ENCODE data around the gene DENND1B. TPM values are rescaled to one million over a fixed set of nuclear protein-coding genes. Genes with fewer than 3 reads are reported as not detected.
"Not testable (repeated sequence)": the region's sequence is repeated elsewhere in the genome, so short reads cannot be mapped to it uniquely, and the experiment has no call there.

The DENND1B gene
- polyA plus RNA-seq, 1 donor: 4.5 TPM

- DNase-seq: no peak
Observed at GRCh38 chr1:197740992-197741391, 34.3 kb downstream of the DENND1B start.

DNA sequence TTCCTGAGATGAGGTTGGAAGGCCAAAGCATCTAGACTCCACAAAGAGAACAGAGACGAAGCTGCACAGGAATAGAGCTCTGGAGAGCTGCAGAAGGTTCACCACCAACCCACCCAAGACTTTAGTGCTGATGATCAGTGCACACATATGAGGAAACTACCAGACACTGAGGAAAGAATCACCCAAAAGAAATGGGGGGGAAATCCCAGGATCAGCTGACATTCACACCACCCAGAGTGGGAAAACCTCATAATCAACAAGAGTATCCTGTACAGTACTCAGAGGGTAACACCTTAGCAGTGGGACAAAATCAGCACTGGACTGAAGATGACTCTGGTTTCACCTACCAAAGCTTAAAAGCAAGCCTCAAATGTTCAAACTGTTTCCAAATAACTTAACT is 36.4 kb downstream of the DENND1B start:
- no peak for DNase-seq

DNA sequence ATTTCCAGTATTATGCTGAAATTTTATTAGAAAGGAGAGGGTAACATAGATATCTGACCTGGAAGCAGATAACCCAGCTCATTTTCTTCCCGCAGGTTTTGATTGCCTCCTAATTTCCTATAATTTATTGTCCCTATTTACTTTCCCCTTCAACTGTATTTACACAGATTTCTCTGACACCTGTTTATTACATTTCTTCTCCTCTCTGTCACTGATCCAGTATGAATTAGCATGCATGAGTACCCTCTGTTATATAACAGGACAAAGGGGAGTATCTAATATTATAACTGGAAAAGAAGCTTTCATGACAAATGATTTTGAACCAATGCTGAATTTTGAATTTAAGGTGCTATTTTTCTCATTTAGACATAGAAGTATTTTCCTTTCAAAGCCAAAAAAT is 37.4 kb downstream of the DENND1B start:
- DNase-seq: no peak

- no peak for DNase-seq
Observed at GRCh38 chr1:197736685-197737084, 38.6 kb downstream of the DENND1B start.

DNA sequence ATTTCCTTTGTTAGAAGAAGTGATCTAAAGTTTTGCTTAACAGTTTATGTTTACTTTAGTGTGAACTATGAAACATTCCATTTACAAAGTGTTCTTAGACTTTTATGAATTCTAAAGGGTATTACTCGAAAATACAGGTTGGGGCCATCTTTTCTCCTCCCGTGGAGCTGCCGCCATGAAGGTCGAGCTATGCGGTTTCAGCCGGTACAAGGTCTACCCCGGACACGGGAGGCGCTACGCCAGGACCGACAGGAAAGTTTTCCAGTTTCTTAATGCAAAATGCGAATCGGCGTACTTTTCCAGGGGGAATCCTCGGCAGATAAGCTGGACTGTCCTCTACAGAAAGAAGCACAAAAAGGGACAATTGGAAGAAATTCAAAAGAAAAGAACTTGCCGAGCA is 39.8 kb downstream of the DENND1B start:
- DNase-seq: no peak

- DNase-seq: no peak
Observed at GRCh38 chr1:197733324-197733723, 42.0 kb downstream of the DENND1B start.

DNA sequence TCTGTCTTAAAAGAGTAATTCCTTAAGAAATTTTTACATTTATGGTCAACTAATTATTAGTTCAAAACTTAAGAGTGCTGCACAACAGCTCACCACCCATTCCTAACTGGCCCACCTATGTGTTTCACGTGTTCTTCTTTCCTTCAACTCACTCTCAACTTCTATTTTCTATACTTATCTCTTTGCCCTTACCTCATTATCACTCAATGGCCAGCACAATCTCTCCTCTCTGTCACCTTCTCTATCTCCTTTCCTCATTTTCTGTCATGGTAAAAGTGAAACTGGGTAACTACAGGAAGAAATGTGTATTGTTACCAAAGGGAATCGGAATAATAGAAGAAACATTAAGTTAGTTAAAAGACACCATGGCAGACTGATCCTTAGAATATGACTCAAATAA is 43.1 kb downstream of the DENND1B start:
- DNase-seq: no peak

DNA sequence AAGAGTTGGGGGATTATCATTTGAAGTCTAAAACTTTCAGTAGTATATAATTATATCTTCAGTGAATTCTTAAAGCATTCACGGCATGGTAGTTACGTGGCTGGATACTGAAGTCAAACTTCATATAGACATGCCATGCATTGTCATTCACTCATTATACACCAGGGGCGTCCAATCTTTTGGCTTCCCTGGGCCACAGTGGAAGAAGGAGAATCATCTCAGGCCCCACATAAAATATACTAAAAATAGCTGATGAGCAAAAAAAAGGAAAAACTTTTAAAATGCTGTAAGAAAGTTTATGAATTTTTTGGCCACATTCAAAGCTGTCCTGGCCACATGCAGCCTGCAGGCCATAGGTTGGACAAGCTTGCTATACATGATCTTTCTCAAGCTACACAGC is 43.8 kb downstream of the DENND1B start:
- DNase-seq: no peak

DNA sequence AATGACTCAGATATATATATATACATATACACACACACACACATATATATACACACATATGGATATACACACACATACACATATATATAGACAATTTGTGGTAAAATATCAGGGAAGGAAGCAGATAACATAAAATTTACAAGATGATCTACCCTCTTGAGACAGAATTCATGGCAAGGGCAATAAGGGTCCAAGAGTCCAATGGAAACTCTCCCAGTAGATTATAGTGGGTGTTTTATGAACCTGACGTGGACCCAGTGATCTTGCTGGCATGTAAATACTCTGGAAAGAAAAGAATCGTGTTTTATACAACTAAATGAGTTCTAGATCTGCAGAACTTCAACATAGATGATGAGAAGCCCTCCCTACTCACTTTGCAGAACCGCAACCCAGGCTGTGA is 49.3 kb downstream of the DENND1B start:
- no peak for DNase-seq

GRCh38 chr1:197725044-197725443 is 50.2 kb downstream of the DENND1B start:
- no peak for DNase-seq

DNA sequence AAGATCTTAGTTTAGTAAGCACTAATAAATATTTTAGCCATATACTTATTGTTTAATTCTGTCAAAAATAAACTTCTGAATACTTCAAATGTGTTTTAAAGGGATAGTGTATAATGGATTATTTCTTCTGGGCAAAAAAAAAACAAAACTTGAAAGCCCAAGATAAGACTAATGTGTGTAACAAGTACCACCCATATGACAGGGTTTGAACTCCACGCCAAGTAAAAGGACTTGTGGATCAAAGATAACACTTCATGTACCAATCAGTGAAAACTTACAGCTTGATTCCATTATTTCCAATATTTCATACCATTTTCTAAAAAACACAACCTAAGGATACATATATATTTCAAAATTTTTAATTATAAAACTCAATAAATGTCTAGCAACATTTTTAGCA is 59.5 kb downstream of the DENND1B start:
- no peak for DNase-seq

GRCh38 chr1:197706601-197707000 is 68.7 kb downstream of the DENND1B start:
- no peak for DNase-seq

DNA sequence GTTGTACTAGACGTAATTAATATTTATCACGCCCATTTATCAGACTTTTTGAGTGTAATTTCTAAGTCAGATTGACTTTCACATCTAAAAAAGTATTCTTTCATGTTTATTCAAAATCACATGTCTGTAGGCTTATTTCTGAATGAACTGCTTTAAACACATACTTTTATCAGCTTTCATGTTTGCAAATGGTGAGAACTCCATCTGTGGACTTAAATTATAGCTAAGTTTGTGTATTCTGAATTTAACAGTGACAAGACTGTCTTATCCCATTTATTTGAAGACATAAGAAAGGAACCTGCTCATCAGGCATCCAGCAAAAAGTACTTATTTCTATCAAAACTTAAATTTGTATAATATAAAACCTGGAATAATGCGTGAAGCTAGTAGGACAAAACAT is 69.3 kb downstream of the DENND1B start:
- DNase-seq: no peak

GRCh38 chr1:197700688-197701087 is 74.6 kb downstream of the DENND1B start:
- DNase-seq: not testable (repeated sequence)

GRCh38 chr1:197696372-197696771 is 78.9 kb downstream of the DENND1B start:
- no peak for DNase-seq

DNA sequence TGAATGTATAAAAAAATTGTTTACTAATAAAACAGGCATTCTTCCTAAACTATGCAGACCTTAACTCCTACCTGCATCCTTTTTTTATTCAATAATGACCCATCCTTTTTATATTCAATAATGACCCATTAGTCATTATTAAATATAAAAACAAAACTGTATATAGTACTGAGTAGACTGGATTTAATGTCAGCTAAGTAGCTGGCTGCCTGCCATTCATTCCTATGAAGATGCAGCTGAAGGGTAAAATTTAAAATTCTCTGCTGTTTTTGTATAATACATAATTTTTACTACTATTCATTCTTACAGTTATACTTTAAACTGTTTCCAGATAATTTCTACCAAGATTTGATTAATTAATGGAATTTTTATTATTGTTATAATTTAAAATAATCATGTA is 79.3 kb downstream of the DENND1B start:
- no peak for DNase-seq

- no peak for DNase-seq
Observed at GRCh38 chr1:197692965-197693364, 82.3 kb downstream of the DENND1B start.

DNA sequence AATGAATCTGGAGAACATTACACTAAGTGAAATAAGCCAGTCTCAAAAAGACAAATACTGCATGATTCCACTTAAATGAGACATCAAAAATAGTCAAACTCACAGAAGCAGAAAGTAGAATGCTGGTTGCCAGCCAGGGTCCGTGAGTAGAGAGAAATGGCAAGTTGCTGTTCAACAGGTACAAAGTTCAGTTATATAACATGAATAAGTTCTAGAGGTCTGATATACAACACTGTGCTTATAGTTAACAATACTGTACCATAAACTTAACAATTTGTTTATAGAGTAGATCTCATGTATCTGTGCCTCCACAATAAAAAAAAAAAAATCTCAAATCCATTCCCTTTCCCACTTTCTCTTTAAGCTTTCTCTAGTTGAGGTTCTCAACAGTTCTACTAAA is 83.5 kb downstream of the DENND1B start:
- no peak for DNase-seq

DNA sequence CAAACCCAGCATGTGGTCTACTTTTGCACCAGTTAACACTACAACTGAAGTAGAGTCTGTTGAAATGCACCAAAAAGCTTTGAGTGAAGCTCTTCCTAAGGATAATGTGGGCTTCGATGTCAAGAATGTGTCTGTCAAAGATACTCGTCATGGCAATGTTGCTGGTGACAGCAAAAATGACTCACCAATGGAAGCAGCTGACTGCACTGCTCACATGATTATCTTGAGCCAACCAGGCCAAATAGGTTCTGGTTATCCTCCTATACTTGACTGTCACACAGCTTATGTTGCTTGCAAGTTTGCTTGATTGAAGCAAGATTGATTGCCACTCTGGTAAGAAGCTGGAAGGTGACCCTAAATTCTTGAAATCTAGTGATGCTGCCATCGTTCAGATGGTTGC is 85.2 kb downstream of the DENND1B start:
- DNase-seq: no peak

DNA sequence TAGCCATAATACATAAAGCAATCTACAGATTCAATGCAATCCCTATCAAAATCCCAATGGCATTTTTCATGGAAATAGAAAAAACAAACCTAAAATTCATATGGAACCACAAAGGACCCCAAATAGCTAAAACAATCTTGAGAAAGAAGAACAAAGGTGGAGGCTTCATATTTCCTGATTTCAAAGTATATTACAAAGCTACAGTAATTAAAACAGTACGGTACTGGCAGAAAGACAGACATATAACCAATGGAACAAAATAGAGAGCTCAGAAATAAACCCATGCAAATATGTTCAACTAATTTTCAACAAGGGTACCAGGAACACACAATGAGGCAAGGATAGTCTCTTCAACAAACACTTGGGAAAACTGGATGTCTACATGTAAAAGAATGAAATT is 87.0 kb downstream of the DENND1B start:
- no peak for DNase-seq

GRCh38 chr1:197686702-197687355 is 88.5 kb downstream of the DENND1B start:
- DNase-seq: no peak

GRCh38 chr1:197686231-197686630 is 89.0 kb downstream of the DENND1B start:
- DNase-seq: no peak

DNA sequence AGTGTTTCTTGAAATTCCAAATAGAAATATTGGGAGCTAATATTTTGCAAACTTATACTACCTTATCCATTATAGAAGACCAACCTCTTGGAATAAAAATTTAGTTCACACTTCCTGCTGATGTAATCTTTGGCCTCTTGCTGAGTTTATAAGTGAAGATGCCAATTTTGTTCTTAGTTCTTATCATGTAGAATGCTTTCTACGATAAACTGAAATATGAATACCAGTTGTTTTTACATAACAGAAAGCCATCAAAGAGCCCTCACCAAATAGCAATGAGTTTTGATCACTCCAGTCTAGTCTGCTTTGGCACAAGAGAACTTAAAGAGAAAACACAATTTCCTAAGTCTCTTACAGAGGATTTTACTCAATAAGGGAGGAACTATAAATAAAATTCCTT is 89.5 kb downstream of the DENND1B start:
- no peak for DNase-seq

DNA sequence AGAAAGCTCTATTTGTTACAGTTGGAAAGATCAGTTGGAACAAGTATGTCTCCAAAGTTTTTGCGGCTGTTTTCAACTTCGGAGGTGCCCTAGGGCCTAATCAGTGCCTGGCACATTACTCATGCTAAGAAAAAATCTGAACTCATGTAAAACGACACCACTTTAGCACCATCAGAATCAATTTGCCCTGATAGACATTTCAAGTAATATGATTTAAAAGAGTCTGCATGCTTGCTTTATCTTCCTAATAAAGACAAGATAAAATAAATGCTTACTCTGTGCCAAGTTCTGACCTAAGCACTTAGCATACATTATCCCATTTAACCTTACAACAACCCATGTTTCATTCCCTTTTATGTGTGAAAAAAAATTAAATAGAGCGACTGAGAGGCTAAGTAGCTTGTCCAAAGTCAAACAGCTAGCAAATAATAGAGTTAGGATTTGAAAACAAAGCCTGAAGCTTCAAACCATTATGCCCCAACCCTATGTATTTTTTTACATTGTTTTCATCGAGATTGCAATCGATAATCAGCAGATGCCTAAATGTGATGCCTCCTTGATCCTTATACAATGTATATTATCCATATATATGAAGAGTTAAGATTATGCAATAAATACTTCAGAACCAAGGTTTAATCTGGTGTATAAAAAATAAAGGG is 91.3 kb downstream of the DENND1B start:
- DNase-seq: no peak

DNA sequence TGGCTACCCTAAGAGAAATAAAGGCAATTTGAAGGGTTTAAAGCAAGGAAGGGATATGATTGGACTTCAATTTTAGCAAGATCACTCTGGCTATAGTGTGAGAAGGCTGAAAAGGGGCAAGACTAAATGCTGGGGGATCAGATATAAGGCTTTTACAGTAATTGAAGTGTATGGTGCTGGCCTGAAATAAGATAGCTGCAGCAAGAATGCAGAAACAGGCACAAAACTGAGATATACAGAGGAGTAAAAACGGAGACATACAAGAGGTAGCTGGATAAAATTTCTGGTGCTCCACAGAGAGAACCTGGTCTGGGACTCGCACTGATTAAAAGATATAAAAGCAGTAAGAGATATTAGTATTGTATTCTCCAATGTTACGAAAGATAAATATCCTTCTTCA is 92.0 kb downstream of the DENND1B start:
- no peak for DNase-seq
